Kidney (tissue), 14 donors: Measurements from ENCODE around the gene C11orf98. TPM values are rescaled to one million over a fixed set of nuclear protein-coding genes. Genes with fewer than 3 reads are reported as not detected.

Source experiments
- DNase-seq, 5 donors: peaks; one replicate each; pipeline ENCODE4 v3.0.0-alpha.2; 2013 to 2020
- FAIRE-seq: peaks from 2 replicates; lab custom pipeline; 2012; peaks lifted over from hg19 to GRCh38; lab: Jason Lieb, UNC
- H3K27ac ChIP-seq, 2 donors: one replicate each; pipeline ENCODE4 v1.7.0; 2013; ENCODE audit warnings: low read depth in 2 of 2, low read length in 2 of 2, inconsistent platforms in 1 of 2
- H3K27me3 ChIP-seq: one replicate; pipeline ENCODE4 v1.7.1; 2013; ENCODE audit warnings: low read length, inconsistent platforms; ENCODE audit not compliant: control insufficient read depth, insufficient read depth
- H3K36me3 ChIP-seq, 3 donors: one replicate each; pipeline versions ENCODE4 v1.7.0 to v1.7.1; 2013; ENCODE audit warnings: low read length in 3 of 3, control low read depth in 1 of 3, inconsistent platforms in 1 of 3; ENCODE audit not compliant: insufficient read depth in 3 of 3, control insufficient read depth in 2 of 3
- H3K4me1 ChIP-seq, 3 donors: one replicate each; pipeline versions ENCODE4 v1.7.0 to v1.7.1; 2013; ENCODE audit warnings: low read length in 3 of 3, inconsistent platforms in 1 of 3, low read depth in 1 of 3; ENCODE audit not compliant: control insufficient read depth in 2 of 3, insufficient read depth in 2 of 3
- H3K4me3 ChIP-seq, 3 donors: one replicate each; pipeline versions ENCODE4 v1.7.0 to v1.8.1; 2013; ENCODE audit warnings: low read length in 3 of 3, control low read depth in 1 of 3, inconsistent platforms in 1 of 3
- H3K9ac ChIP-seq, 3 donors: one replicate each; pipeline versions ENCODE4 v1.7.0 to v1.7.1; 2013; ENCODE audit warnings: low read length in 3 of 3, control low read depth in 1 of 3, inconsistent platforms in 1 of 3
- H3K9me3 ChIP-seq, 3 donors: one replicate each; pipeline versions ENCODE4 v1.7.0 to v1.7.1; 2013; ENCODE audit warnings: low read length in 3 of 3, control low read depth in 1 of 3, inconsistent platforms in 1 of 3; ENCODE audit not compliant: control insufficient read depth in 2 of 3, insufficient read depth in 1 of 3
- CTCF ChIP-seq: IDR thresholded peaks from 3 replicates; pipeline ENCODE4 v1.5.1; 2012; ENCODE audit warnings: mild to moderate bottlenecking, moderate library complexity, borderline replicate concordance; ENCODE audit not compliant: insufficient read depth; ENCODE audit errors: extremely low read depth
- intact Hi-C: fragments of 100-400 bp; cut with DNase I; formaldehyde crosslinking; loops from one replicate; pipeline ENCODE4 v1.11.1; 2022
- polyA plus RNA-seq: library from polyadenylated mRNA; stranded (reverse); fragments of 350-450 nt; fragmentation: Illumina TruSeq; extraction: RNeasy Lipid Tissue Mini Kit (QIAGEN cat#74804); gene quantifications from one replicate; pipeline ENCODE4 v1.2.3, GENCODE V29; 2014; ENCODE audit warnings: low read depth, low replicate concordance; ENCODE audit not compliant: insufficient read depth
- total RNA-seq: library from RNA; stranded (reverse); fragmentation: NEBNext Ultra II Directional; extraction: Animal tissue kit (Norgen Biotek cat#: 25700); gene quantifications from one replicate; pipeline ENCODE4 v1.2.1, GENCODE V29; 2021
- donor health status: control.
- donor health status: control.
- donor health status: control.
- donor health status: control.
- donor health status: control.
- donor health status: DM: yes; HTN: yes; CAD: no.
- donor health status: Normal renal cell carcinoma (clear cell type).

C11orf98 gene
- total and polyA plus RNA-seq, 2 donors from 2014 or later, result 44.5 to 138 TPM

- no peak for FAIRE-seq
- DNase-seq, result no peak
- Histone ChIP-seq H3K9me3 (no peaks in the 10 kb centered on the region), H3K4me1 (peaks cover 0 to 14% (median 5%) of the 10 kb centered on the region in 3 donors), H3K36me3 (peaks cover 0 to 5% (median 2%) of the 10 kb centered on the region in 3 donors), H3K27ac (no peak overlapping the region), H3K4me3 (peak overlapping the region in 1 of 3 donors; percentile 98), H3K9ac (peak overlapping the region in 1 of 3 donors; percentile 10), H3K27me3 (no peaks in the 10 kb centered on the region)
- intact Hi-C loops, result no loop called here
- TF ChIP-seq CTCF, result no peak
These were observed 8.2 kb upstream of the C11orf98 start for GRCh38 chr11:62673196-62673525.

GRCh38 chr11:62671608-62672389 lies 6.8 kb upstream of the C11orf98 start, which contains the start of the genes LBHD1 and UQCC3:
LBHD1 (minus strand) TSS chr11:62672267; CDS start chr11:62670031, 2,236 bp downstream.
UQCC3 (plus strand) TSS chr11:62671673; CDS start chr11:62671746, 73 bp downstream.
- peak within 1 kb of the TSS; percentile 92 to 98 (median 94) for H3K4me3 ChIP-seq
- no peaks in the 10 kb centered on the region for H3K9me3 ChIP-seq
- H3K9ac ChIP-seq, result peak within 1 kb of the TSS; percentile 43 to 94 (median 73)
- peaks cover 0 to 12% (median 11%) of the 10 kb centered on the region in 3 donors for H3K4me1 ChIP-seq
- no peak for TF ChIP-seq CTCF
- intact Hi-C loops, result no loop called here
- H3K36me3 ChIP-seq, result peaks cover 0 to 2% (median 0%) of the 10 kb centered on the region in 3 donors
- H3K27ac ChIP-seq, result peak within 1 kb of the TSS; percentile 59 to 88
- FAIRE-seq (no peak), DNase-seq (peak; percentile 85 to 94 (median 91))
- no peaks in the 10 kb centered on the region for H3K27me3 ChIP-seq

GRCh38 chr11:62671236-62671607 lies 6.2 kb upstream of the C11orf98 start:
- intact Hi-C loops, result no loop called here
- no peak for DNase-seq
- TF ChIP-seq CTCF, result no peak
- peaks cover 2 to 18% (median 16%) of the 10 kb centered on the region in 3 donors for H3K4me1 ChIP-seq
- H3K4me3 ChIP-seq, result peak overlapping the region; percentile 92 to 98 (median 94)
- H3K9me3 ChIP-seq, result no peaks in the 10 kb centered on the region
- peak overlapping the region; percentile 17 to 94 (median 73) for H3K9ac ChIP-seq
- H3K27me3 ChIP-seq, result no peaks in the 10 kb centered on the region
- peak overlapping the region; percentile 59 to 88 for H3K27ac ChIP-seq
- peaks cover 0 to 2% (median 0%) of the 10 kb centered on the region in 3 donors for H3K36me3 ChIP-seq
- FAIRE-seq, result no peak
